ENCODE results near the gene ATP6AP1.
"Not testable (repeated sequence)": the region's sequence is repeated elsewhere in the genome, so short reads cannot be mapped to it uniquely, and the experiment has no call there.

The ATP6AP1 gene

DNA sequence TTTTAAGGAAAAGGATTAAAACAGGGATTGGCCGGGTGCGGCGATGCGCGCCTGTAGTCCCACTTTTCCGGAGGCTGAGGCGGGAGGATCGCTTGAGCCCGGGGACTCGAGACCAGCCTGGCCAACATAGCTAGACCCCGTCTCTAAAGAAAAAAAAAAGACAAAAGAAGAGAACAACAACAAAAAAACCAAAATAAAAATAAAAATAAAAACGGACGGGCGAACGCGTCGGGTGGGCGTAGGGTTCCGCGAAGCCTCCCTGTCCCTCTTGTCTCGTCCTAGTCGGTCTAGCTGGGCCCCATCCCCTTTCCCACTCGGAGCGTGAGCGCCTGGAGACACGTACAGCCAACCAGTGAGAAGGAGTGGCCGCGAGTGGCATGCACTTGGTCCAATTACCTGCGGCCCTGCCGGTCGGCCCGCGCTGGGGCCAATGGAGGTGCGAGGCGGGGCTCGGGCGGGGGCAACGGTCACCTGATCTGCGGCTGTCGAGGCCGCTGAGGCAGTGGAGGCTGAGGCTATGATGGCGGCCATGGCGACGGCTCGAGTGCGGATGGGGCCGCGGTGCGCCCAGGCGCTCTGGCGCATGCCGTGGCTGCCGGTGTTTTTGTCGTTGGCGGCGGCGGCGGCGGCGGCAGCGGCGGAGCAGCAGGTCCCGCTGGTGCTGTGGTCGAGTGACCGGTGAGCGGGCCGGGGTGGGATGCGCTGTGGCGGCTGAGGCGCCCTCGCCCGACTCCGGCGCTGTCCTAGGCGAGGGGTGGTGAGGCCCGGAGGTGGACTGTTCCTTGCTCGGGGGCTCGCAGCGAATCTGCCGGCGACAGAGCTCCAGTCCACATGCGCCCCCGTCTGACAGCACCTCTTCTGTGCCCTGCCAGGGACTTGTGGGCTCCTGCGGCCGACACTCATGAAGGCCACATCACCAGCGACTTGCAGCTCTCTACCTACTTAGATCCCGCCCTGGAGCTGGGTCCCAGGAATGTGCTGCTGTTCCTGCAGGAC lies at the start of gene ATP6AP1:
Gene ATP6AP1, plus strand, starts transcription at position 502 of the 996 bp plus-strand sequence. Its CDS starts 16 bp downstream, at position 518.
- peak; percentile 64 for DNase-seq (ENCODE audit: low read depth)

GRCh38 chrX:154378799-154379568 lies 49.5 kb upstream of the ATP6AP1 start, which contains the start of gene EMD:
TSS of gene EMD (plus strand) at chrX:154379295. CDS start at chrX:154379485, 190 bp downstream.
- peak; percentile 85 for DNase-seq (ENCODE audit: low read depth)

DNA sequence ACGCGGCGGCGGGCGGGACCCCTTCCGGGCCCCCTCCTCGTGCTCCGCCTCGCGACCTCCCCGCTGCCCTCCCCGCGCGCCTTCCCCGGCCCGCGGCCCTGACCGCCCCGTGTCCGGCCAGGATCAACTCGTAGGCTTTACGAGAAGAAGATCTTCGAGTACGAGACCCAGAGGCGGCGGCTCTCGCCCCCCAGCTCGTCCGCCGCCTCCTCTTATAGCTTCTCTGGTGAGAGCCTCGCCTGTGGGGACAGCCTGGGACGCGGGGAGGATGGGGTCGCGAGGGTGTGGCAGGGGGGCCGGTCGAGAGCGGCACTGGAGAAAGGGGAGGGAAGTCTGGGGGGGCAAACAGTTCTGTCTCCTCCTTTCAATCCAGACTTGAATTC lies 48.9 kb upstream of the ATP6AP1 start:
- DNase-seq (ENCODE audit: low read depth): no peak

DNA sequence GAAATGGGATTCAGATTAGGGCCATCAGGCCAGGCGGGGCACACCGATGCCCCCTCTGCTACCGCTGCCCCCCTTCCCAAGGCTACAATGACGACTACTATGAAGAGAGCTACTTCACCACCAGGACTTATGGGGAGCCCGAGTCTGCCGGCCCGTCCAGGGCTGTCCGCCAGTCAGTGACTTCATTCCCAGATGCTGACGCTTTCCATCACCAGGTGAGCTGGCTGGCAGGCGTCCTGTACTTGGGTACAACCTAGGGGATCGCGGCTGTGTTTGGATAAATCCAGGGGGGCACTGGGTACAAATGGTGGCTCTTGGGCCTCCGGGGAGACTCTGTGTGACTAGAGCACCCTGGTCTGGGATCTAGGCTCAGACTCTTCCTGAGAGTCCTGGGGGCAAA lies 48.3 kb upstream of the ATP6AP1 start:
- DNase-seq (ENCODE audit: low read depth): no peak

GRCh38 chrX:154380787-154381186 lies 47.7 kb upstream of the ATP6AP1 start:
- no peak for DNase-seq (ENCODE audit: low read depth)

DNA sequence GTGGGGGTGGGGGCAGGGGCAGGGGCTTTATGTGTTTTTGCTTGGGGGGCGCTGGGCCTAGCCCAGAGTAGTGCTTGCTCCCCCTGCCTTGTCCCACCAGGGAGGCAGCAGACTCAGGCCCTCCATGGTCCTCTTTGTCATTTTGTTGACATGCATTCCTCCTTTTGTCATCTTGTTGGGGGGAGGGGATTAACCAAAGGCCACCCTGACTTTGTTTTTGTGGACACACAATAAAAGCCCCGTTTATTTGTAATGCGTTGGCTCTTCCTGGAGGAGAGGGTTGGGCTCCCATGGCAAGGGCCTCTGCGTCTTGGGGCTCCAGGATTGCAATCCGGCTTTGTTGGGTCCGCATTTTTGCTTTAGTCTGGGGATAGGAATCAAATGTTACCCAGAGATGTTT lies 47.2 kb upstream of the ATP6AP1 start:
- DNase-seq (ENCODE audit: low read depth): no peak

DNA sequence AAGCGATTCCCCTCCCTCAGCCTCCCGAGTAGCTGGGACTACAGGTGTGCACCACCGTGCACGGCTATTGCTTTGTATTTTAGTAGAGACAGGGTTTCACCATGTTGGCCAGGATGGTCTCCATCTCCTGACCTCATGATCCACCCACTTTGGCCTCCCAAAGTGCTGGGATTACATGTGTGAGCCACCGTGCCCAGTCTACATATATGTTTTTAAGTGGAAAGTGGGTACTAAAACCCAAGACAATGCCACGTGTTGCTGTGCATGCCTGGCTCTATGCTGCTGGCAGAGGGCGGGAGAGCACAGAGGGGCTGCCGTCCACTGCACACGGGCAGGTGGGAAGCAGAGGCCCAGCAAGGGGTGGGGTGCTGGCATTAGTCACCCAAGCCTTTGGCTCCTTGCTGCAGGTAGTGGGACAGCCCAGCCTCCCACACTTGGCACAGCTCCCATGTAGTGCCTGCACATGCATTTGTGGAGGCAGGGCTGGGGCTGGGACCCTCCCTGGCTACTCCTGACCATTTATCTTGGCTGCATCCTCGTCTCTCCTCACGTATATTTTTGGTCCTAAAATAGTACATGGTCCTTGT lies 45.9 kb upstream of the ATP6AP1 start:
- no peak for DNase-seq (ENCODE audit: low read depth)

DNA sequence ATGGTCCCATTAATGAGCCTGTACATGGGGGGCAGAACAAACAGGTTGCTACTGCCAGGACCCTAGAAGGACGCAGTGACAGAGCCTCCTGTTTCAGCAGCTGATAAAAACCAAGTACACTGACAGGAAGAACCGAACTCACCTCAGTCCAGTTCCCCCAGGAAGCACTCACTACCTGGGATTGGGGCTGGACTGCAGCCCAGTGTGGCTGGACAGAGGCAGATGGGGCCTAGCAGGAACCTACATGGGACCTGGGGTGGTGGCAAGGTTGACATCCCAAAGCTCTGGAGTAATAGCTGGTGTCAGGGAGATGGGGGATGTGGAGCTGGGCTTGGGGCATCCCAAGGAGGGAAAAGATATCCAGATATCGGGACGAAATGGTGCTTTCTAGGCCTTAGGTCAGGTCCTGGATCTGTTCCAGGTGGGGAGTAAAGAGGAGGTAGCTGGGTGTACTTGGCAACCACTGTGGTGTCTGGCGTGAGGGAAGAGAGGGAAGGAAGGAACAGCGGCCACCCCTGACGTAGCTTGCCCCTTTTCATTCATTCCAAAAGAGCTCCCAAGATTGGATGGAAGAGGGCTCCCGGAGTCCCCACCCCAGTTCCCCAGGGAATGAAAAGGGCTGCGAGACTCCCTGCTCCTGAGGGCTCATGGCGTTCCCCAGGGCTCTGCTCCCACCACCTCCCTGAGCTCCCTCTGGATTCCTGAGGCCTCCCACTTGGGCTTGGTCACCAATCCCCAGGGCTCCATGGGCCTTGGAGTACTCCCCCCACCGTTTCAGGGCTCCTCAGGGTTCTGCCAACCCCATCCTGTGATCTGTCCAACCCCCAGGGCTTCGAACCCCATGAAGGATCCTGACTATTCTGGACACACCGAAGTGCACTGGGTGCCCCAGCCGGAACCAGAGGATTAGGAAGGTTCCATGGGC lies 44.9 kb upstream of the ATP6AP1 start:
- DNase-seq (ENCODE audit: low read depth): no peak

GRCh38 chrX:154384284-154384892 lies 44.1 kb upstream of the ATP6AP1 start:
- DNase-seq (ENCODE audit: low read depth): no peak

DNA sequence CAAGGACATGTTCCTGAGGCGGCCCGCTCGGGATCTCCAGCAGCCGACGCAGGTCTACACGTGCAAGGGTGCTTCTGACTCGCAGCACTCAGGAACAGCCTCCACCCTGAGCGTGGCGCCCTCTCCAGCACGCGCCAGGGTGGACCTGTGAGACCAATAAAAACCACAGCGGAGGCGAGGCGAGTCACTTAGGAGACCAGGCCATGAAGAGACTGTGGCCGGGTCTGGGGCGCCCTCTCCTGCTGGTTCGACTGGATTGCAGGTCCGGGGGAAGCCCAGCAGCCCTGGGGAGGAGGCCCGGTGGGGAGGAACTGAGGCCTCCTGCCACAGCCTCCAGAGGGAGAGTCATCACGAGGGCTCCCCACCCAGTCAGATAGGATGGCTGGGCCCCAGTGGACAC lies 40.4 kb upstream of the ATP6AP1 start:
- not testable (repeated sequence) for DNase-seq (ENCODE audit: low read depth)

- not testable (repeated sequence) for DNase-seq (ENCODE audit: low read depth)
Measured at GRCh38 chrX:154388649-154389048, 39.8 kb upstream of the ATP6AP1 start.

DNA sequence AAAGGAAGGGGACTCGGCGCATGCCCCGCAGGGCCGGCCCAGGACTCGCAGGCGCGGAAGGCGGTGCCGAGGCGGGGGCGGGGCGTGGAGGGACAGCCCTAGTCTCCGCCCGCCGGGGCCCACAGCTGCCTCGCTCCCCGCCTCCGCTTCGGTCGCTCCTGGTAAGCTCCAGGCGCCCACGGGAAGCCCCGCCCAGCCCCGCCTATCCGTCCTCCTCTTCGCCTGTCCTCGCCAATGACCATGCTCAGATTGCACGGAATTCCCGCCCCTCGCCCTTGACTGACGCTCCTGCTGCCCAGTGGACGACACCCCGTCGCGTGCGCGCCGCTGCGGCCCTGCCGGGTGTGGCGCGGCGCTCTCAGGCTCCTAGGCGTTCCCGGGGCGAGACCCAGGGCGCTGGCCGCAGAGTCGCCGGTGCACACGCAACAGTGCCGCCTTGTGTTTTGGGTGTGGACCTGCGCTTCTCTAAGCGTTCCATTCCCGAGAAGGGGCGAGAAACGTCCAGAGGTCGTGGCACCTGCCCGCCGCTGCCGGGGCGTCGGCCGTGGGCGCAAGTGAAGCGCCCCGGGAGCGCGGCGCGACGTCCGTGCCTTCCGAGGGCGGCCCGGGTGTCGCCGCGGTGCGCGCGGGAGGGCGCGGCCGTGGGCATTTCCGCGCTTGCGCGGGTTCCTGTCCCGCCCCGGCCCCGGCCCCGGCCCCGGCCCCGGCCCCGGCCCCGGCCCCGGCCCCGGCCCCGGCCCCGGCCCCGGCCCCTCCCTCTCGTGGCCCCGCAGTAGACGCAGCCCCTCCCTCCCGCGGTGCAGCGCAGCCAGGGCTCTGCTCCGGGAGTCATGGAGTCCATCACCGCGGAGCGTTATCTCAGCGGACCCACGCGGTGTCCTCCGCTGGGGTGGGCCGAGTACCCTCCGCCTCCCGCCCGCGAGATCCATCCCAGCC lies 38.4 kb upstream of the ATP6AP1 start:
- not testable (repeated sequence) for DNase-seq (ENCODE audit: low read depth)

DNA sequence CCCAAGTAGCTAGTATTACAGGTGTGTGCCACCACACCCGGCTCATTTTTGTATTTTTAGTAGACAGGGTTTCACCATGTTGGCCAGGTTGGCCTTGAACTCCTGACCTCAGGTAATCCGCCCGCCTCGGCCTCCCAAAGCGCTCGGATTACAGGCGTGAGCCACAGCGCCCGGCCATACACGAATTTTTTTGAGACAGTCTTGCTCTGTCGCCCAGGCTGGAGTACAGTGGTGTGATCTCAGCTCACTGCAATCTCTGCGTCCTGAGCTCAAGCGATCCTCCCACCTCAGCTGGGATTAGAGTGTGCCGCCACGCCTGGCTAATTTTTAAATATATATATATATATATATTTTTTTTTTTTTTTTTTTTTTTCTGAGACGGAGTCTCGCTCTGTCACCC lies 32.1 kb upstream of the ATP6AP1 start:
- not testable (repeated sequence) for DNase-seq (ENCODE audit: low read depth)

- DNase-seq (ENCODE audit: low read depth): peak; percentile 45
Measured at GRCh38 chrX:154396973-154397887, 31.2 kb upstream of the ATP6AP1 start.

- peak; percentile 65 for DNase-seq (ENCODE audit: low read depth)
Measured at GRCh38 chrX:154397888-154398667, 30.4 kb upstream of the ATP6AP1 start, which contains the start of gene RPL10. TSS of gene RPL10 (plus strand) at chrX:154398377. CDS start at chrX:154398520, 143 bp downstream.

DNA sequence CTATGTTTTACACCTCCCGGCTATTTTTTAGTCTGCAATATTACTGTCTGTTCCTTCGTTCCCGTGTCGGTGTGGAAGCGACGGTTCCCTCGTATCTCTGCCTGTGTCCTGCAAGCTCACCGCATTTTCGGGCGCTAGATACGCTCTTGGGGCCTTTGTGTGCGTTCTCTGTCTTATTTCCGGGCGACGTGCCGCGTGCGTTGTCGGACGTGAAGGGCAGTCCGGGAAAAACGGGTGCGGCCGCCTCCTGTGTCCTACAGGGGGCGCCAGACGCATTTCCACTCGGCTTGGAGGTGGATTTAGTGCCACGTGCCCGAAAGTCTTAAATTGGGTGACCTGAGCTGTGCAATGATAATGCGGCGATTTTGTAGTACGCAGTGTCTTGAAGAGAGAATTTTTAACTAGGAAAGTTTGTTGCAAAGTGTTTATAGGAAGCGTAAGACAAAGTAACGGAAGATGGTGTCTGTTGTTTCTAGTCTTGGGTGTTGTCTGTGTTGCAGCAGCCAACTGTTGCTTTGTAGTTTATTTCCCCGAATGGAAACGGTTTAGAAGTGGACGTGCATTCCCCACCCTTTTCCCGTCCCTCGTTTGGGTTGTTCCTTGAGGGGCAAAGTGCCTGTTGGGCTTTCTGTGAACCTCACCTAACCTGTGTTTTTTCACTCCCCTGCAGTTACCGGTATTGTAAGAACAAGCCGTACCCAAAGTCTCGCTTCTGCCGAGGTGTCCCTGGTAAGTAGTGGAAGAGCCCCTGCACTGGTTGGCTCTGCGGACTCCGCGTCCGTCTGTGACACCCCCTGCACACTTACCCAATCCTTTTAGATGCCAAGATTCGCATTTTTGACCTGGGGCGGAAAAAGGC lies 29.6 kb upstream of the ATP6AP1 start:
- DNase-seq (ENCODE audit: low read depth): peak; percentile 51
